Dendritic cell treated with granulocyte-macrophage colony-stimulating factor and Interleukin-4, amounts not matched to agents 40 ng/mL and 50 ng/mL, for 4 days (primary cell): ENCODE results near the gene OVOL1.

Experiments
- H3K27ac Mint-ChIP-seq: one replicate; pipeline ENCODE4 v1.8.0; 2022; ENCODE audit warnings: mild to moderate bottlenecking, mixed read lengths
- H3K27me3 Mint-ChIP-seq: one replicate; pipeline ENCODE4 v1.8.0; 2022; ENCODE audit warnings: mild to moderate bottlenecking, mixed read lengths
- H3K36me3 Mint-ChIP-seq: one replicate; pipeline ENCODE4 v1.8.0; 2022; ENCODE audit warnings: low read depth, mixed read lengths
- H3K4me1 Mint-ChIP-seq: one replicate; pipeline ENCODE4 v1.8.0; 2022; ENCODE audit warnings: low read depth, mixed read lengths
- H3K4me3 Mint-ChIP-seq: one replicate; pipeline ENCODE4 v1.8.0; 2022; ENCODE audit warnings: mild to moderate bottlenecking, moderate library complexity, mixed read lengths
- H3K9me3 Mint-ChIP-seq: one replicate; pipeline ENCODE4 v1.8.0; 2022; ENCODE audit warnings: mixed read lengths
- intact Hi-C: fragments of 100-400 bp; cut with micrococcal nuclease; formaldehyde crosslinking; loops from one replicate; pipeline ENCODE4 v1.15.0; 2022

The OVOL1 gene

GRCh38 chr11:65780770-65781151 lies 6.1 kb upstream of the OVOL1 start, which contains the start of gene AP5B1:
TSS of gene AP5B1 (minus strand) at chr11:65780976. CDS start at chr11:65780591, 385 bp downstream.
- Mint-ChIP-seq H3K9me3 (no peaks in the 10 kb centered on the region), H3K4me1 (peaks cover 47% of the 10 kb centered on the region), H3K36me3 (peaks cover 47% of the 10 kb centered on the region), H3K27ac (peak within 1 kb of the TSS; percentile 96), H3K4me3 (peak within 1 kb of the TSS; percentile 98), H3K27me3 (peaks cover 43% of the 10 kb centered on the region)
- intact Hi-C loops: loop anchor here (1.0 to 5.0 kb wide), 2 partner anchors 38 to 68 kb away; partner anchors contain the start of gene KAT5

GRCh38 chr11:65781152-65781961 lies 5.5 kb upstream of the OVOL1 start:
- H3K4me1 Mint-ChIP-seq: peaks cover 45% of the 10 kb centered on the region
- peak overlapping the region; percentile 61 for H3K4me3 Mint-ChIP-seq
- peaks cover 48% of the 10 kb centered on the region for H3K27me3 Mint-ChIP-seq
- no peaks in the 10 kb centered on the region for H3K9me3 Mint-ChIP-seq
- peaks cover 41% of the 10 kb centered on the region for H3K36me3 Mint-ChIP-seq
- intact Hi-C loops: loop anchor here (5.0 kb wide), 1 partner anchor 69 kb away; the partner anchor contains the start of gene KAT5
- H3K27ac Mint-ChIP-seq: peak overlapping the region; percentile 96

GRCh38 chr11:65781962-65782815 lies 4.7 kb upstream of the OVOL1 start:
- Mint-ChIP-seq H3K27me3 (peaks cover 55% of the 10 kb centered on the region), H3K4me3 (no peak overlapping the region), H3K4me1 (peaks cover 42% of the 10 kb centered on the region), H3K9me3 (no peaks in the 10 kb centered on the region), H3K36me3 (peaks cover 32% of the 10 kb centered on the region), H3K27ac (peak overlapping the region; percentile 27)
- intact Hi-C loops: loop anchor here (5.0 kb wide), 1 partner anchor 70 kb away; the partner anchor contains the start of gene KAT5

- H3K4me3 Mint-ChIP-seq: no peak overlapping the region
- H3K27me3 Mint-ChIP-seq: peaks cover 60% of the 10 kb centered on the region
- H3K27ac Mint-ChIP-seq: no peak overlapping the region
- intact Hi-C loops: loop anchor here (5.0 kb wide), 1 partner anchor 71 kb away; the partner anchor contains the start of gene KAT5
- H3K9me3 Mint-ChIP-seq: no peaks in the 10 kb centered on the region
- H3K4me1 Mint-ChIP-seq: peaks cover 39% of the 10 kb centered on the region
- H3K36me3 Mint-ChIP-seq: peaks cover 26% of the 10 kb centered on the region
Observed at GRCh38 chr11:65782816-65783228, 4.0 kb upstream of the OVOL1 start.

GRCh38 chr11:65785319-65786007 lies 1.4 kb upstream of the OVOL1 start:
- Mint-ChIP-seq H3K27ac (no peak overlapping the region), H3K27me3 (peaks cover 83% of the 10 kb centered on the region), H3K36me3 (no peaks in the 10 kb centered on the region), H3K4me1 (peaks cover 27% of the 10 kb centered on the region), H3K9me3 (no peaks in the 10 kb centered on the region), H3K4me3 (no peak overlapping the region)
- intact Hi-C loops: no loop called here

- Mint-ChIP-seq H3K4me3 (peak overlapping the region; percentile 1), H3K27ac (no peak overlapping the region)
Observed at GRCh38 chr11:65786008-65786785, 666 bp upstream of the OVOL1 start.

GRCh38 chr11:65787649-65788622 lies 1.1 kb downstream of the OVOL1 start:
- Mint-ChIP-seq H3K9me3 (no peaks in the 10 kb centered on the region), H3K36me3 (no peaks in the 10 kb centered on the region), H3K27ac (no peak overlapping the region), H3K4me1 (peaks cover 52% of the 10 kb centered on the region), H3K27me3 (peaks cover 82% of the 10 kb centered on the region), H3K4me3 (peak overlapping the region; percentile 62)
- intact Hi-C loops: no loop called here

More at GRCh38 chr11:65786008-65786785, 666 bp upstream of the OVOL1 start:
- intact Hi-C loops: no loop called here
- Mint-ChIP-seq H3K9me3 (no peaks in the 10 kb centered on the region), H3K4me1 (peaks cover 35% of the 10 kb centered on the region), H3K27me3 (peaks cover 89% of the 10 kb centered on the region), H3K36me3 (no peaks in the 10 kb centered on the region)

- Mint-ChIP-seq H3K9me3 (no peaks in the 10 kb centered on the region), H3K4me1 (peaks cover 52% of the 10 kb centered on the region), H3K27ac (no peak overlapping the region), H3K27me3 (peaks cover 77% of the 10 kb centered on the region), H3K36me3 (no peaks in the 10 kb centered on the region), H3K4me3 (no peak overlapping the region)
- intact Hi-C loops: no loop called here
Observed at GRCh38 chr11:65788821-65789220, 2.0 kb downstream of the OVOL1 start.

- H3K9me3 Mint-ChIP-seq: no peaks in the 10 kb centered on the region
- no peak overlapping the region for H3K27ac Mint-ChIP-seq
- peaks cover 52% of the 10 kb centered on the region for H3K4me1 Mint-ChIP-seq
- no peaks in the 10 kb centered on the region for H3K36me3 Mint-ChIP-seq
- intact Hi-C loops: no loop called here
- H3K27me3 Mint-ChIP-seq: peaks cover 74% of the 10 kb centered on the region
- H3K4me3 Mint-ChIP-seq: no peak overlapping the region
Observed at GRCh38 chr11:65789230-65790103, 2.6 kb downstream of the OVOL1 start.

- Mint-ChIP-seq H3K4me3 (no peak overlapping the region), H3K27me3 (peaks cover 72% of the 10 kb centered on the region), H3K4me1 (peaks cover 52% of the 10 kb centered on the region), H3K36me3 (no peaks in the 10 kb centered on the region), H3K27ac (peak overlapping the region; percentile 43), H3K9me3 (no peaks in the 10 kb centered on the region)
- intact Hi-C loops: no loop called here
Observed at GRCh38 chr11:65790104-65790901, 3.4 kb downstream of the OVOL1 start.
